A549 (cell line): ENCODE results near the gene PRLR. TPM values are rescaled to one million over a fixed set of nuclear protein-coding genes. Genes with fewer than 3 reads are reported as not detected.
"Not testable (repeated sequence)": the region's sequence is repeated elsewhere in the genome, so short reads cannot be mapped to it uniquely, and the experiment has no call there.

ENCODE experiments used
- ATAC-seq, 2 experiments: fragments of 200-7000 bp in 1 of 2; fragments of >200 bp in 1 of 2; cut with Nextera tagmentation in 1 of 2; cut with Tn5 transposase in 1 of 2; 3 replicates each; pipeline versions ENCODE4 v1.8.0 to v1.9.1; 2018 to 2020; ENCODE audit warnings: mild to moderate bottlenecking in 1 of 2, moderate library complexity in 1 of 2
- CTCF ChIA-PET: fragments of 300-600 bp; sonication (Branson Sonifier 250); formaldehyde crosslinking; extraction: SDS; loops from one replicate; lab custom pipeline; 2021; ENCODE audit warnings: antibody characterized with exemption, inconsistent platforms; lab: Yijun Ruan, JAX
- POLR2A ChIA-PET: fragments of 350-600 bp; formaldehyde crosslinking; extraction: SDS; loops from one replicate; lab custom pipeline; 2021; ENCODE audit warnings: antibody characterized with exemption, inconsistent platforms; lab: Yijun Ruan, JAX
- DNase-seq, 2 experiments: peaks; one replicate each; pipeline versions ENCODE4 v3.0.0 to v3.0.0-alpha.2; 2011 to 2016; ENCODE audit warnings: low read depth in 1 of 2, low spot score in 1 of 2
- FAIRE-seq: peaks from 2 replicates; lab custom pipeline; 2011; peaks lifted over from hg19 to GRCh38; lab: Jason Lieb, UNC
- H3K27ac ChIP-seq, 2 experiments: fragments of >200 bp; sonication (Bioruptor Twin); formaldehyde crosslinking; 3 replicates each; pipeline ENCODE4 v1.5.1; 2016 to 2017
- H3K4me1 ChIP-seq: fragments of >200 bp; sonication (Bioruptor Twin); formaldehyde crosslinking; 3 replicates; pipeline ENCODE4 v1.6.1; 2016
- H3K4me2 ChIP-seq: fragments of >200 bp; sonication (Bioruptor Twin); formaldehyde crosslinking; 3 replicates; pipeline ENCODE4 v1.6.1; 2016
- H3K4me3 ChIP-seq: fragments of >200 bp; sonication (Bioruptor Twin); formaldehyde crosslinking; 3 replicates; pipeline ENCODE4 v1.5.1; 2016
- H3K9me3 ChIP-seq: fragments of >200 bp; sonication (Bioruptor Twin); formaldehyde crosslinking; 3 replicates; pipeline ENCODE4 v1.6.1; 2016
- CBX2 ChIP-seq: fragments of 200-600 bp; sonication (generic); IDR thresholded peaks from 2 replicates; pipeline ENCODE4 v1.6.1; 2016; ENCODE audit warnings: low read depth, mild to moderate bottlenecking, borderline replicate concordance
- CBX8 ChIP-seq: fragments of 200-600 bp; sonication (generic); IDR thresholded peaks from 2 replicates; pipeline ENCODE4 v1.6.1; 2016
- CEBPB ChIP-seq, 2 experiments: fragments of >200 bp in 1 of 2; sonication (Bioruptor Twin) in 1 of 2; formaldehyde crosslinking in 1 of 2; IDR thresholded peaks; 2 replicates each; pipeline ENCODE4 v1.6.1; 2012 to 2016
- CHD4 ChIP-seq: fragments of 200-600 bp; sonication (generic); IDR thresholded peaks from 2 replicates; pipeline ENCODE4 v1.6.1; 2016; ENCODE audit warnings: antibody characterized with exemption, mild to moderate bottlenecking, borderline replicate concordance
- EP300 ChIP-seq, 2 experiments: fragments of >200 bp; sonication (Bioruptor Twin); formaldehyde crosslinking; IDR thresholded peaks; 2 replicates in 1 of 2; 3 replicates in 1 of 2; pipeline ENCODE4 v1.6.1; 2016 to 2017
- FOXS1 ChIP-seq: fragments of 250-450 bp; sonication (Bioruptor Pico); IDR thresholded peaks from 2 replicates; pipeline ENCODE4 v1.5.0; 2020; ENCODE audit warnings: mild to moderate bottlenecking, moderate library complexity
- GATA3 ChIP-seq: IDR thresholded peaks from 2 replicates; pipeline ENCODE4 v1.6.1; 2012; ENCODE audit warnings: borderline replicate concordance
- HEYL ChIP-seq: fragments of 250-450 bp; sonication (Bioruptor Pico); IDR thresholded peaks from 2 replicates; pipeline ENCODE4 v1.8.0; 2021; ENCODE audit warnings: mild to moderate bottlenecking, moderate library complexity
- HOXA7 ChIP-seq: fragments of 250-450 bp; sonication (Bioruptor Pico); IDR thresholded peaks from 2 replicates; pipeline ENCODE4 v1.5.0; 2020; ENCODE audit warnings: mild to moderate bottlenecking, moderate library complexity
- HOXB5 ChIP-seq: fragments of 250-450 bp; sonication (Bioruptor Pico); IDR thresholded peaks from 2 replicates; pipeline ENCODE4 v1.5.0; 2020; ENCODE audit warnings: mild to moderate bottlenecking, moderate library complexity
- JUN ChIP-seq, 2 experiments: fragments of >200 bp; sonication (Bioruptor Twin); formaldehyde crosslinking; IDR thresholded peaks; 2 replicates in 1 of 2; 3 replicates in 1 of 2; pipeline ENCODE4 v1.6.1; 2016 to 2017
- KDM1A ChIP-seq: fragments of 200-600 bp; sonication (generic); IDR thresholded peaks from 2 replicates; pipeline ENCODE4 v1.6.1; 2016; ENCODE audit warnings: low read depth, mild to moderate bottlenecking
- KDM5A ChIP-seq: fragments of 200-600 bp; sonication (generic); IDR thresholded peaks from 2 replicates; pipeline ENCODE4 v1.6.1; 2016; ENCODE audit warnings: antibody characterized with exemption, mild to moderate bottlenecking
- MAZ ChIP-seq: fragments of 150-350 bp; IDR thresholded peaks from 2 replicates; pipeline ENCODE4 v1.6.1; 2014; ENCODE audit warnings: antibody characterized with exemption, low read depth, low read length, borderline replicate concordance
- NFE2L2 ChIP-seq: fragments of 150-350 bp; conservative IDR thresholded peaks from 2 replicates; pipeline ENCODE4 v1.6.1; 2014; ENCODE audit warnings: low read length
- NPAS2 ChIP-seq: fragments of 250-450 bp; sonication (Bioruptor Pico); IDR thresholded peaks from 2 replicates; pipeline ENCODE4 v1.8.0; 2022; ENCODE audit warnings: mild to moderate bottlenecking, moderate library complexity, borderline replicate concordance
- NR3C1 ChIP-seq: fragments of >200 bp; sonication (Bioruptor Twin); formaldehyde crosslinking; IDR thresholded peaks from 3 replicates; pipeline ENCODE4 v1.6.1; 2017
- RCOR1 ChIP-seq: fragments of 150-350 bp; IDR thresholded peaks from 2 replicates; pipeline ENCODE4 v1.6.1; 2014; ENCODE audit warnings: antibody characterized with exemption, low read length, low read depth
- RNF2 ChIP-seq: fragments of 200-600 bp; sonication (generic); IDR thresholded peaks from 2 replicates; pipeline ENCODE4 v1.6.1; 2016; ENCODE audit warnings: low read depth, mild to moderate bottlenecking, antibody characterized with exemption, moderate library complexity, borderline replicate concordance
- ZC3H11A ChIP-seq: fragments of 450-650 bp; IDR thresholded peaks from 2 replicates; pipeline ENCODE4 v1.6.1; 2014; ENCODE audit warnings: antibody characterized with exemption, mild to moderate bottlenecking
- ZFP36 ChIP-seq: fragments of 450-650 bp; IDR thresholded peaks from 2 replicates; pipeline ENCODE4 v1.6.1; 2014; ENCODE audit warnings: borderline replicate concordance; ENCODE audit not compliant: partially characterized antibody
- ZNF302 ChIP-seq: fragments of 250-450 bp; sonication (Bioruptor Pico); IDR thresholded peaks from 2 replicates; pipeline ENCODE4 v1.9.0; 2021; ENCODE audit warnings: inconsistent platforms, mild to moderate bottlenecking, moderate library complexity
- WGBS: methylation state at CpG from one replicate; pipeline ENCODE4 v1.1.6; 2017; ENCODE audit errors: missing lambda C conversion rate; 5-methylcytosine and 5-hydroxymethylcytosine counted together
- polyA plus RNA-seq, 4 experiments: library from polyadenylated mRNA; depleted of rRNA in 3 of 4; stranded (reverse); fragments of >200 nt; fragmentation: RNase III in 1 of 4; extraction: RNeasy Plus Mini Kit Qiagen cat#74134 plus additional on column Dnase treatment in 1 of 4; gene quantifications; 2 replicates in 3 of 4; 3 replicates in 1 of 4; pipeline ENCODE4 v1.2.3, GENCODE V29; 2011 to 2017
- TF ChIP-seq, protein P1 (sequence below): IDR thresholded peaks from 2 replicates; pipeline ENCODE4 v1.6.1; 2012; ENCODE audit warnings: low read depth, borderline replicate concordance
- TF ChIP-seq, protein P2 (sequence below): fragments of >200 bp; sonication (Bioruptor Twin); formaldehyde crosslinking; IDR thresholded peaks from 3 replicates; pipeline ENCODE4 v1.6.1; 2016
- TF ChIP-seq, protein P3 (sequence below): fragments of 150-350 bp; IDR thresholded peaks from 2 replicates; pipeline ENCODE4 v1.6.1; 2014; ENCODE audit warnings: low read depth, mild to moderate bottlenecking, low read length
- TF ChIP-seq, protein P4 (sequence below): fragments of 250-450 bp; sonication (Bioruptor Pico); IDR thresholded peaks from 2 replicates; pipeline ENCODE4 v1.5.0; 2020; ENCODE audit warnings: low read depth, mild to moderate bottlenecking, moderate library complexity

PRLR gene
- polyA plus RNA-seq, 2 of the 4 experiments (the other 2 are of a cell fraction): 0.09 TPM; not detected in 1

DNA sequence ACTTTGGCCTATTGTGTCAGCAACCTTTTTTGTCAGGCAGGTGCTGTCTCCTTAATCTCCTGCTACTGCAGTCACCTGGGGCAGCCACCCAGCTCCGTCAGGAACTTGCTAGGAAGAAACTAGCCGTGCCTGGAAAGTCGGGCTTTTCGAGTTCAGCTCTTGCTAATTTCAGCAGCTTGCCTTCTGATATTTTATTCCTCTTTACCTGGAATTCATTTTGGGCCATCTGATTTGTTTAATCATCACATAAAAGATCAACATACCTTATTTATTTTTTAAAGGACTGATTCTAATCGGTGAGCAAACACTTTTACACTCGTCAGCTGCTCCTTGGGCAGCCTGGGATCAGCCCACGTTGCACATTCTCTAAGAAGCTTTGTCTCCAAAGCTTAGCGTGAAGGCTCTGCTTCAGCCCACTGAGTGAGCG, 42.2 kb downstream of the PRLR start:
- ChIA-PET POLR2A (no interaction called here), CTCF (no interaction called here)
- no peak for TF ChIP-seq CEBPB (IDR thresholded peaks at IDR 0.05)
- FAIRE-seq (no peak), ATAC-seq (no peak), DNase-seq (no peak)
- no peak overlapping the region for H3K27ac ChIP-seq
- no peaks in the 10 kb centered on the region for H3K4me1 ChIP-seq
- H3K4me3 ChIP-seq: no peak overlapping the region
- WGBS: 5% methylated on average over 9 of the region's 9 CpGs
- H3K4me2 ChIP-seq: no peak overlapping the region
- no peaks in the 10 kb centered on the region for H3K9me3 ChIP-seq

DNA sequence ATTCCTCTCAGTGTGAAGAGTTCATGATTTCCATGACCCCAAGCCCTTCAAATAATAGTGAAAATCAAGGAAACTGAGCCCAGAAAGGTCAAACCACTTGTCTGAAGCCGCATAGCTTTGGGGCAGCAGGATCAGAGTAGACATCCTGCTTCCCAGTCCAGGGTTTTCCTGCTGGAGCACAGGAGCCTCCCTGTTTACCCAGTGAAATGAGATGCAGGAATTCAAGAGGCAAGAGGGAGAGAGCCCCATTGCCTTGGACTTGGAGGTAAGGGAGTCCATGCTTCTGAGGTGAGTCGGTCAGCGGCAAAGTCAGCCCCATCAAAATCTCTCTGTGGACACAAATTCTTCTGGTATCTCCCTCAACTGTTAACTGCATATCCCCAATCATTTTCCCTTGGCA, 42.7 kb downstream of the PRLR start:
- H3K4me3 ChIP-seq, H3K4me1 ChIP-seq, H3K27ac ChIP-seq, POLR2A ChIA-PET, CTCF ChIA-PET, ATAC-seq, FAIRE-seq, H3K4me2 ChIP-seq, DNase-seq, H3K9me3 ChIP-seq: not testable (repeated sequence)
- 66% methylated on average over 3 of the region's 3 CpGs for WGBS

DNA sequence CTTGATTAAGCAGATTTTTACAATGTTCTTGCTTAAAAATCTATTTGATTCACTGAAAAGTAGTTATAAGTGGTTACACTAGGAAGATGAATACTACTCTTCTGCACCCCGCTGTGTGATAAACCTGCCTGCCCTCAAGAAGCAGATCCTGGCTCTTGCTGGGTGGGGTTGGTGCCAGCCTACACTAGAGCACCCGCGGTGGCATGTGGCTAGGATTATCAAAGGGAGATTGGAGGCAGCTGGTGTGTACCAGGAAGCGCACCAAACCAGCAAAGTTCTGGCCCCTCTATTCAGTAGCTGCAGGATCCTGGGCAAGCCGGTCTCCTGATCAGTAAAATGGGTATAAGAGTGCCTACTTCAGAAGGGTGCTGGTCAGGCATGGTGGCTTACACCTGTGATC, 43.5 kb downstream of the PRLR start:
- H3K4me2 ChIP-seq: no peak overlapping the region
- H3K27ac ChIP-seq: no peak overlapping the region
- no peak for ATAC-seq
- CTCF ChIA-PET: no interaction called here
- FAIRE-seq: no peak
- POLR2A ChIA-PET: no interaction called here
- H3K4me3 ChIP-seq: no peak overlapping the region
- no peaks in the 10 kb centered on the region for H3K4me1 ChIP-seq
- WGBS: 62% methylated on average over 5 of the region's 5 CpGs
- H3K9me3 ChIP-seq: no peaks in the 10 kb centered on the region
- no peak for DNase-seq
- TF ChIP-seq CBX8 (no peak), NFE2L2 (no peak), HOXA7 (CRISPR knock-in tag) (no peak), HOXB5 (no peak), RNF2 (no peak), HEYL (no peak)
- TF ChIP-seq, protein P1, sequence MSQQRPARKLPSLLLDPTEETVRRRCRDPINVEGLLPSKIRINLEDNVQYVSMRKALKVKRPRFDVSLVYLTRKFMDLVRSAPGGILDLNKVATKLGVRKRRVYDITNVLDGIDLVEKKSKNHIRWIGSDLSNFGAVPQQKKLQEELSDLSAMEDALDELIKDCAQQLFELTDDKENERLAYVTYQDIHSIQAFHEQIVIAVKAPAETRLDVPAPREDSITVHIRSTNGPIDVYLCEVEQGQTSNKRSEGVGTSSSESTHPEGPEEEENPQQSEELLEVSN: no peak
- TF ChIP-seq, protein P2, sequence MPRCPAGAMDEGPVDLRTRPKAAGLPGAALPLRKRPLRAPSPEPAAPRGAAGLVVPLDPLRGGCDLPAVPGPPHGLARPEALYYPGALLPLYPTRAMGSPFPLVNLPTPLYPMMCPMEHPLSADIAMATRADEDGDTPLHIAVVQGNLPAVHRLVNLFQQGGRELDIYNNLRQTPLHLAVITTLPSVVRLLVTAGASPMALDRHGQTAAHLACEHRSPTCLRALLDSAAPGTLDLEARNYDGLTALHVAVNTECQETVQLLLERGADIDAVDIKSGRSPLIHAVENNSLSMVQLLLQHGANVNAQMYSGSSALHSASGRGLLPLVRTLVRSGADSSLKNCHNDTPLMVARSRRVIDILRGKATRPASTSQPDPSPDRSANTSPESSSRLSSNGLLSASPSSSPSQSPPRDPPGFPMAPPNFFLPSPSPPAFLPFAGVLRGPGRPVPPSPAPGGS: no peak

DNA sequence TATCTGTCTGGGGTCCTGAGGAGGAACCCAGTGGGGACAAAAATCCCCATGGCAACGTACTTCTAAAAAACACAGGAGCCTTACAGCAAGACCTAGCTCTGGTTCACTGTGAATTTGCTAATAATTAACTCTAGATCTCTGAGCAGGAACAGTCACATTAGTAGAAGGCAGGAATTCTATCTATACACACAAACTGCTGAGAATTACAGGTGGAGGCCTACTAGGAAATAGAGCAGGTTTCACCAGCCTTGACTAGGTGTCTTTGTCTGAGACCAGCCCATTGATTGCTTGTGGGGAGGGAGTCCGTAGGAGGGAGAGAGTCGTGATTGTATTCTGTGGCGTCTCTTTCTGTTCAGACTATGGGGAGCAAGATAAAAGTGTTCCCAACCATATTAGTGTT, 44.8 kb downstream of the PRLR start:
- CTCF ChIA-PET: no interaction called here

More for the DNA sequence above, 44.8 kb downstream of the PRLR start:
- no peak for FAIRE-seq
- Histone ChIP-seq H3K27ac (no peak overlapping the region), H3K4me2 (no peak overlapping the region), H3K4me3 (no peak overlapping the region), H3K9me3 (no peaks in the 10 kb centered on the region), H3K4me1 (no peaks in the 10 kb centered on the region)
- no peak for ATAC-seq
- WGBS: 24% methylated on average over 4 of the region's 4 CpGs
- POLR2A ChIA-PET: no interaction called here
- TF ChIP-seq FOXS1 (CRISPR knock-in tag) (no peak), KDM1A (no peak), GATA3 (no peak), ZC3H11A (no peak), CBX8 (no peak), CBX2 (no peak), KDM5A (no peak), EP300 (IDR thresholded peaks at IDR 0.05) (no peak), CHD4 (no peak), HOXA7 (CRISPR knock-in tag) (no peak), RCOR1 (no peak), NPAS2 (CRISPR knock-in tag) (no peak), ZNF302 (no peak), MAZ (no peak), JUN (IDR thresholded peaks at IDR 0.05) (no peak), NR3C1 (no peak), ZFP36 (no peak), HEYL (no peak)
- TF ChIP-seq, protein P3, sequence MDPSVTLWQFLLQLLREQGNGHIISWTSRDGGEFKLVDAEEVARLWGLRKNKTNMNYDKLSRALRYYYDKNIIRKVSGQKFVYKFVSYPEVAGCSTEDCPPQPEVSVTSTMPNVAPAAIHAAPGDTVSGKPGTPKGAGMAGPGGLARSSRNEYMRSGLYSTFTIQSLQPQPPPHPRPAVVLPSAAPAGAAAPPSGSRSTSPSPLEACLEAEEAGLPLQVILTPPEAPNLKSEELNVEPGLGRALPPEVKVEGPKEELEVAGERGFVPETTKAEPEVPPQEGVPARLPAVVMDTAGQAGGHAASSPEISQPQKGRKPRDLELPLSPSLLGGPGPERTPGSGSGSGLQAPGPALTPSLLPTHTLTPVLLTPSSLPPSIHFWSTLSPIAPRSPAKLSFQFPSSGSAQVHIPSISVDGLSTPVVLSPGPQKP: no peak
- TF ChIP-seq, protein P4, sequence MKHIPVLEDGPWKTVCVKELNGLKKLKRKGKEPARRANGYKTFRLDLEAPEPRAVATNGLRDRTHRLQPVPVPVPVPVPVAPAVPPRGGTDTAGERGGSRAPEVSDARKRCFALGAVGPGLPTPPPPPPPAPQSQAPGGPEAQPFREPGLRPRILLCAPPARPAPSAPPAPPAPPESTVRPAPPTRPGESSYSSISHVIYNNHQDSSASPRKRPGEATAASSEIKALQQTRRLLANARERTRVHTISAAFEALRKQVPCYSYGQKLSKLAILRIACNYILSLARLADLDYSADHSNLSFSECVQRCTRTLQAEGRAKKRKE (CRISPR knock-in tag): no peak
- DNase-seq: no peak
